HepG2 (cell line): ENCODE results near the gene ANKRD18B. TPM values are rescaled to one million over a fixed set of nuclear protein-coding genes. Genes with fewer than 3 reads are reported as not detected.
"Not testable (repeated sequence)": the region's sequence is repeated elsewhere in the genome, so short reads cannot be mapped to it uniquely, and the experiment has no call there.

Source experiments
- ATAC-seq: fragments of 200-7000 bp; cut with Tn5 transposase; 3 replicates; pipeline ENCODE4 v1.9.1; 2020; ENCODE audit warnings: mild to moderate bottlenecking, moderate library complexity
- BruUV-seq: library from RNA; stranded (reverse); fragments of 400-500 nt; replicated peaks from 2 replicates; lab custom pipeline; 2021; lab: Mats Ljungman, UMichigan
- CTCF ChIA-PET: fragments of 300-600 bp; formaldehyde crosslinking; extraction: SDS; loops from one replicate; lab custom pipeline; 2021; ENCODE audit warnings: low total read pairs, inconsistent platforms, low intra/inter-chr PET ratio; lab: Yijun Ruan, JAX
- POLR2A ChIA-PET: fragments of 350-600 bp; sonication (Branson Sonifier 250); formaldehyde crosslinking; loops from one replicate; lab custom pipeline; 2020; ENCODE audit warnings: antibody characterized with exemption, inconsistent platforms; lab: Yijun Ruan, JAX
- DNase-seq: peaks from one replicate; pipeline ENCODE4 v3.0.0-alpha.2; 2015; ENCODE audit warnings: low spot score
- FAIRE-seq: peaks from 3 replicates; lab custom pipeline; 2011; peaks lifted over from hg19 to GRCh38; lab: Jason Lieb, UNC
- H2AFZ ChIP-seq: one replicate; pipeline ENCODE4 v1.6.1; 2011; ENCODE audit warnings: low read length, inconsistent platforms
- H3K27ac ChIP-seq: fragments of 300-600 bp; 3 replicates; pipeline ENCODE4 v1.8.0; 2011; ENCODE audit warnings: mixed run types, mild to moderate bottlenecking, mixed read lengths, low read length, inconsistent platforms; ENCODE audit not compliant: insufficient read depth; ENCODE audit errors: extremely low read length
- H3K27me3 ChIP-seq, 2 experiments: fragments of 200-600 bp in 1 of 2; 2 replicates in 1 of 2; 3 replicates in 1 of 2; pipeline versions ENCODE4 v1.6.0 to v1.8.0; 2011; ENCODE audit warnings: low read length in 2 of 2, mild to moderate bottlenecking in 2 of 2, moderate library complexity in 2 of 2, inconsistent platforms in 1 of 2; ENCODE audit not compliant: insufficient read depth in 2 of 2, control insufficient read depth in 1 of 2
- H3K36me3 ChIP-seq, 2 experiments: fragments of 200-600 bp in 1 of 2; replicated peaks in 1 of 2; 2 replicates in 1 of 2; 3 replicates in 1 of 2; pipeline versions ENCODE4 v1.5.1 to v1.8.0; 2011; ENCODE audit warnings: low read length in 2 of 2, inconsistent platforms in 1 of 2; ENCODE audit not compliant: insufficient read depth in 2 of 2, control insufficient read depth in 1 of 2
- H3K4me1 ChIP-seq: 2 replicates; pipeline ENCODE4 v1.5.1; 2012; ENCODE audit warnings: low read length, inconsistent platforms; ENCODE audit not compliant: insufficient read depth
- H3K4me2 ChIP-seq: 2 replicates; pipeline ENCODE4 v1.6.0; 2011; ENCODE audit warnings: low read depth, low read length, inconsistent platforms
- H3K4me3 ChIP-seq, 3 experiments: fragments of 200-600 bp in 1 of 3; sonication (generic), shearing (Covaris generic) in 1 of 3; replicated peaks in 1 of 3; 2 replicates each; pipeline ENCODE4 v1.5.1; 2011 to 2016; ENCODE audit warnings: low read length in 3 of 3, inconsistent platforms in 2 of 3, low read depth in 2 of 3, mild to moderate bottlenecking in 2 of 3, control low read depth in 1 of 3, mixed read lengths in 1 of 3; ENCODE audit not compliant: insufficient read depth in 1 of 3
- H3K79me2 ChIP-seq: one replicate; pipeline ENCODE4 v1.6.1; 2011; ENCODE audit warnings: low read length, inconsistent platforms; ENCODE audit not compliant: insufficient read depth
- H3K9ac ChIP-seq: 2 replicates; pipeline ENCODE4 v1.6.0; 2011; ENCODE audit warnings: mild to moderate bottlenecking, low read depth, low read length, inconsistent platforms; ENCODE audit not compliant: insufficient read depth
- H3K9me3 ChIP-seq: 2 replicates; pipeline ENCODE4 v1.5.1; 2012; ENCODE audit warnings: mild to moderate bottlenecking, low read length
- H4K20me1 ChIP-seq: 2 replicates; pipeline ENCODE4 v1.6.0; 2011; ENCODE audit warnings: inconsistent platforms, mild to moderate bottlenecking, low read length, moderate library complexity; ENCODE audit not compliant: insufficient read depth
- WGBS: methylation state at CpG from one replicate; pipeline ENCODE4 v1.1.6; 2017; ENCODE audit warnings: low lambda C conversion rate; 5-methylcytosine and 5-hydroxymethylcytosine counted together
- in situ Hi-C: cut with HindIII; loops from 2 replicates; pipeline ENCODE4 v1.10.0; 2017; ENCODE audit warnings: low pct_unique_long_range_greater_than_20kb; ENCODE audit not compliant: extremely low pct_ligation_motif_present
- intact Hi-C: fragments of 100-400 bp; cut with micrococcal nuclease; formaldehyde crosslinking; loops from one replicate; pipeline ENCODE4 v1.10.0; 2022; ENCODE audit not compliant: unreplicated experiment
- polyA plus RNA-seq, 8 experiments: library from polyadenylated mRNA; depleted of rRNA in 3 of 8; stranded (reverse) in 7 of 8; unstranded in 1 of 8; fragments of >200 nt; fragmentation: Illumina TruSeq in 4 of 8; extraction: Trizol in 4 of 8; gene quantifications; 2 replicates each; pipeline versions ENCODE4 v1.2.1 to v1.2.3, GENCODE V29; 2011 to 2016; ENCODE audit warnings: low read depth in 4 of 8, missing spikeins in 1 of 8, mixed read lengths in 1 of 8; ENCODE audit not compliant: insufficient read depth in 1 of 8
- total RNA-seq, 5 experiments: library from RNA; depleted of rRNA; stranded (reverse); fragments of >200 nt; fragmentation: Illumina TruSeq; extraction: Trizol; gene quantifications; 2 replicates each; pipeline ENCODE4 v1.2.3, GENCODE V29; 2016; ENCODE audit warnings: low read depth in 1 of 5

The ANKRD18B gene
- total and polyA plus RNA-seq, 2 of the 13 experiments (the other 11 are each of a cell fraction or from before 2014, with no cell fraction given): 0.57 to 1.4 TPM

DNA sequence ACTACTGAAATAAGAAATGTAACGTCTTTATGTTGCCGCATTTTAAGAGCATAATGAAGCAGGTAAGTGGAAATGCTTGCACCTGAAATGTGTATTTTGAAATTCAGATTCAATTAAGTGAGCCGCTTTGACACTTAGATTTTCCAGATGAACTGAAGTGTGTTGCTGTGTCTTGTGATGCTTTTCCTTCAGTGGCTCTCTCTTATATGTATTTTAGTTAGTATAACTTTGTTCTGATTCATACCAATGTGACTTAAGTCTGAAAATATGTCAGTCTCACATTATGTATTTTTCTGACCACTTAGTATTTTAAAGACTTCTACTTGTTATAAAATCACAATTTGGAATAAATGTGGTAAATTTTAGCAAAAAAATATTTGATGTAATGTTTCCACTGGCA is 25.4 kb downstream of the ANKRD18B start:
- FAIRE-seq, H3K4me2 ChIP-seq, ATAC-seq: not testable (repeated sequence)

GRCh38 chr9:33551183-33551582 is 27.1 kb downstream of the ANKRD18B start:
- H3K4me3 ChIP-seq, H3K36me3 ChIP-seq, H4K20me1 ChIP-seq, H3K9ac ChIP-seq, CTCF ChIA-PET, DNase-seq, POLR2A ChIA-PET, H3K27ac ChIP-seq, BruUV-seq, FAIRE-seq, in situ Hi-C loops, ATAC-seq, H3K4me2 ChIP-seq, H3K27me3 ChIP-seq, H2AFZ ChIP-seq, H3K79me2 ChIP-seq, H3K4me1 ChIP-seq, H3K9me3 ChIP-seq, intact Hi-C loops: not testable (repeated sequence)

More for the DNA sequence above, 25.4 kb downstream of the ANKRD18B start:
- H3K36me3 ChIP-seq, DNase-seq, H3K27ac ChIP-seq, POLR2A ChIA-PET, H3K4me1 ChIP-seq, H4K20me1 ChIP-seq, H2AFZ ChIP-seq, BruUV-seq, intact Hi-C loops, H3K9me3 ChIP-seq, in situ Hi-C loops, H3K27me3 ChIP-seq, CTCF ChIA-PET, H3K79me2 ChIP-seq, H3K4me3 ChIP-seq, H3K9ac ChIP-seq: not testable (repeated sequence)
- WGBS: 68% methylated on average over 3 of the region's 3 CpGs

DNA sequence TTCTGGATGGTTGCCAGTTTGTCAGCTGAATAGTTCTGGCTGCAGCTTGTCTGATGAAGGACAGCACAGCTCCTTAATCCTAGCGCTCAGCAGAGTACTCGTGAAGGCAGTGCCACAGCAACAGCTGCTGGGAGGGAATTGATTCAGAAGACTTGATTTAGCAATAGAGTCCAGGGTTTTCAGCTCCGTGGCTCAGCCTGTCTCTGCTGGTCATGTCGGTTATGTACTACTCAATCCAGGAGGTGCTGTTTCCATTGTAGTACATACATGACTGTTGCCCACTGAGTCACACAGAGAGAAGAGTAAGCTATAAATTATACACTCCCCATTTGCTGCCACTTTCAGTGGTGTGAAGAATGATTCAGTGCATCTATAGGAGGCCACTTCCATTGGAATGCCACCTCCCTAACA is 28.3 kb downstream of the ANKRD18B start:
- 29% methylated on average over 1 of the region's 4 CpGs for WGBS
- H3K4me2 ChIP-seq, H2AFZ ChIP-seq, H3K79me2 ChIP-seq, H3K4me3 ChIP-seq, H3K4me1 ChIP-seq, POLR2A ChIA-PET, FAIRE-seq, H3K27me3 ChIP-seq, ATAC-seq, H3K9ac ChIP-seq, in situ Hi-C loops, H3K36me3 ChIP-seq, CTCF ChIA-PET, H3K9me3 ChIP-seq, DNase-seq, H4K20me1 ChIP-seq, intact Hi-C loops, H3K27ac ChIP-seq, BruUV-seq: not testable (repeated sequence)
